ENCODE results near the gene FREY1.

DNA sequence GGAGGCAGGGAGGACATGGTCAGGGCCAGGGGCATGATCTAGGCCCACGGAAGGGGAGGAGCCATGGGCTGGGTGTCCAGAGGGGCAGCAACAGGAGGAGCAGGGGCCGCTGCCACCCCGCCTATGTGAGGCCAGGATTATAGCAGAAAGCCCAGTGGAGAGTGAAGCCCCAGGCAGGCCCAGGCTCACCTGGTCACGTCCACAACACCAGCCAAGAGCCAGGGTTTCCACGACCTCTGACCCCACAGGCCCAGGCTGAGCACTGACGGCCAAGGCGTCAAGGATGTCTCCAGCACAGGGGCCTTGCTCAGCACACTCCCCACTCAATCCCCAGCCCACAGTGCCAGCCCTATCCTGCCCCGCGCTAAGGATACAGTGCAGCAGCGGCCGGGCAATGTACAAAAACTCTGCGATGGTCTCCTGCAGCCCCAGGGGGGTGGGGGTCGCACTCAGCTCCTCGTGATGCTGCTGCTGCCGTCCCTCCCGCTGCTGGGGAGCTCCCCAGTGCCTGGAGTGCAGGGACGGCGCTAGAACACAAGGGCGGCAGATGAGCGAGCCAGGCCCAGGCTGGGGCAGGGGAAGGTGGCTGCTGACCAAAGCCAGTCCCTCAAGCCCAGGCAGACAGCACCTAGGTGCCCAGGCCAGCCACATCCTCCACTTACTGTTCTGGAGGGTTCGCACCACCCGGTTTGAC, 7.0 kb upstream of the FREY1 start:
- TF ChIP-seq, protein P1, sequence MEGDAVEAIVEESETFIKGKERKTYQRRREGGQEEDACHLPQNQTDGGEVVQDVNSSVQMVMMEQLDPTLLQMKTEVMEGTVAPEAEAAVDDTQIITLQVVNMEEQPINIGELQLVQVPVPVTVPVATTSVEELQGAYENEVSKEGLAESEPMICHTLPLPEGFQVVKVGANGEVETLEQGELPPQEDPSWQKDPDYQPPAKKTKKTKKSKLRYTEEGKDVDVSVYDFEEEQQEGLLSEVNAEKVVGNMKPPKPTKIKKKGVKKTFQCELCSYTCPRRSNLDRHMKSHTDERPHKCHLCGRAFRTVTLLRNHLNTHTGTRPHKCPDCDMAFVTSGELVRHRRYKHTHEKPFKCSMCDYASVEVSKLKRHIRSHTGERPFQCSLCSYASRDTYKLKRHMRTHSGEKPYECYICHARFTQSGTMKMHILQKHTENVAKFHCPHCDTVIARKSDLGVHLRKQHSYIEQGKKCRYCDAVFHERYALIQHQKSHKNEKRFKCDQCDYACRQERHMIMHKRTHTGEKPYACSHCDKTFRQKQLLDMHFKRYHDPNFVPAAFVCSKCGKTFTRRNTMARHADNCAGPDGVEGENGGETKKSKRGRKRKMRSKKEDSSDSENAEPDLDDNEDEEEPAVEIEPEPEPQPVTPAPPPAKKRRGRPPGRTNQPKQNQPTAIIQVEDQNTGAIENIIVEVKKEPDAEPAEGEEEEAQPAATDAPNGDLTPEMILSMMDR (IDR thresholded peaks at IDR 0.05) = no peak
- TF ChIP-seq POLR2A (IDR thresholded peaks at IDR 0.05) = no peak
